ENCODE data around the gene SERPINF2.
"Not testable (repeated sequence)": the region's sequence is repeated elsewhere in the genome, so short reads cannot be mapped to it uniquely, and the experiment has no call there.

The SERPINF2 gene

GRCh38 chr17:1716912-1717695, 25.6 kb upstream of the SERPINF2 start:
- peak; percentile 99 for DNase-seq

- DNase-seq: no peak
Observed at GRCh38 chr17:1718362-1719165, 24.1 kb upstream of the SERPINF2 start.

DNA sequence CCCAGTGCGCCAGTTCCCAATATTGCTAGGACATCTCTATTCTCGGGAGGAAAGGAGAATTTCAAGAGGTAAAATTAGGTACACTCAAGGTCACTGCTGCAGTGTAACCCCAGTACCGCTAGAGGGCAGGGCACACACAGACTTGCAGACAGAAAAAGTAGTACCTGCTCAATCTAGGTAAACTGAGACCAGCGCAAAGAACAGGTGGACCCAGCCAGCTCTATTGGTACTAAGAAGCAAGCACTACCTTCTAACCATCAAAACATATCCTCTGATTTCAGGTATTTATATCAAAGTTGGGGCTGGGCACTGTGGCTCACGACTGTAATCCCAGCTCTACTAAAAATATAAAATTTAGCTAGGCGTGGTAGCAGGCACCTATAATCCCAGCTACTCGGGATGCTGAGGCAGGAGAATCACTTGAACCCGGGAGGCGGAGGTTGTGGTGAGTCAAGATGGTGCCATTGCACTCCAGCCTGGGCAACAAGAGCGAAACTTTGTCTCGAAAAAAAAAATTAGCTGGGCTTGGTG, 21.8 kb upstream of the SERPINF2 start:
- no peak for DNase-seq

GRCh38 chr17:1722022-1722421, 20.6 kb upstream of the SERPINF2 start:
- DNase-seq: not testable (repeated sequence)

DNA sequence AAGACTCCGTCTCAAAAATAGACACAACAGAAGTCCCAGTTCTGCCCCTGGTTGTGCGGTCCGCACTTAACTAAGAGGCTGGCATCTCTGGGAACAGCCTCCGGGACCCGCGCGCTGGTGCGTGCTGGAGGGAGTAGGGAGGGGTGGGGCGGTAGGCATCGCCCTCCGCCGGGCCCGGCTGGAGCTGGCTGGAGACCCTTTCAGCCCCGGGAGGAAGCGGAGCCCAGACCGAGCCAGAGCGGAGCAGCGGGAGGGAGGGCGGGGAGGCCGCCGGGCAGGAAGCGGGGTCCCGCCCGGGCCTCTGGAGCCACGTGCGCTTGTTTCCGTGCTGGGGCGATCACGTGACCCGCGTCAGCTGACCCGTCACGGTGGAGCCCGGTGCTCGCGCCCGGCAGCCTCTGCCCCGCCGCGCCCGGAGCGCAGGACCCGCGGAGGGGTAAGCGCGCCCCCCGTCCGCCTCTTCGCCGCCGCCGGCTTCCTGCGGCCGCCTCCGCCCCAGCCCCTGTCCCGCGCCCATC, 18.3 kb upstream of the SERPINF2 start, which contains the start of gene WDR81:
TSS of gene WDR81 (plus strand) at position 354 of the 518 bp plus-strand sequence. CDS start 256 bp downstream, outside the sequence.
- peak; percentile 77 for DNase-seq

DNA sequence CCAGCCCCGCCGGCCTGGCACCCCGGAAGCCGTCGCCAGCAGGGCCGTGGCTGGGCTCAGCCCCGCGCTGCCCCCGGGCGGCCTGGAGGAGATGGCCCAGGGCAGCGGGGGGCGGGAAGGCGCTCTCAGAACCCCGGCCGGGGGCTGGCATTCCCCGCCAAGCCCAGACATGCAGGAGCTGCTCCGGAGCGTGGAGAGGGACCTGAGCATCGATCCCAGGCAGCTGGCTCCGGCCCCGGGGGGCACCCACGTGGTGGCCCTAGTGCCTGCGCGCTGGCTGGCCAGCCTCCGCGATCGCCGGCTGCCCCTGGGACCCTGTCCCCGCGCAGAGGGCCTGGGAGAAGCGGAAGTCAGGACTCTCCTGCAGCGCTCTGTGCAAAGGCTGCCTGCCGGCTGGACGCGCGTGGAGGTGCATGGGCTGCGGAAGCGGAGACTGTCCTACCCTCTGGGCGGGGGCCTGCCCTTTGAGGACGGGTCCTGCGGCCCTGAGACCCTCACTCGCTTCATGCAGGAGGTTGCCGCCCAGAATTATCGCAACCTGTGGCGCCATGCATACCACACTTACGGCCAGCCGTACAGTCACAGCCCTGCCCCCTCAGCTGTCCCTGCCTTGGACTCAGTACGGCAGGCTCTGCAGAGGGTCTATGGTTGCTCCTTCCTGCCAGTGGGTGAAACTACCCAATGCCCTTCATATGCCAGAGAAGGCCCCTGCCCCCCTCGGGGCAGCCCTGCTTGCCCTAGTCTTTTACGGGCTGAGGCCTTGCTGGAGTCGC, 17.6 kb upstream of the SERPINF2 start:
- peak; percentile 31 for DNase-seq

DNA sequence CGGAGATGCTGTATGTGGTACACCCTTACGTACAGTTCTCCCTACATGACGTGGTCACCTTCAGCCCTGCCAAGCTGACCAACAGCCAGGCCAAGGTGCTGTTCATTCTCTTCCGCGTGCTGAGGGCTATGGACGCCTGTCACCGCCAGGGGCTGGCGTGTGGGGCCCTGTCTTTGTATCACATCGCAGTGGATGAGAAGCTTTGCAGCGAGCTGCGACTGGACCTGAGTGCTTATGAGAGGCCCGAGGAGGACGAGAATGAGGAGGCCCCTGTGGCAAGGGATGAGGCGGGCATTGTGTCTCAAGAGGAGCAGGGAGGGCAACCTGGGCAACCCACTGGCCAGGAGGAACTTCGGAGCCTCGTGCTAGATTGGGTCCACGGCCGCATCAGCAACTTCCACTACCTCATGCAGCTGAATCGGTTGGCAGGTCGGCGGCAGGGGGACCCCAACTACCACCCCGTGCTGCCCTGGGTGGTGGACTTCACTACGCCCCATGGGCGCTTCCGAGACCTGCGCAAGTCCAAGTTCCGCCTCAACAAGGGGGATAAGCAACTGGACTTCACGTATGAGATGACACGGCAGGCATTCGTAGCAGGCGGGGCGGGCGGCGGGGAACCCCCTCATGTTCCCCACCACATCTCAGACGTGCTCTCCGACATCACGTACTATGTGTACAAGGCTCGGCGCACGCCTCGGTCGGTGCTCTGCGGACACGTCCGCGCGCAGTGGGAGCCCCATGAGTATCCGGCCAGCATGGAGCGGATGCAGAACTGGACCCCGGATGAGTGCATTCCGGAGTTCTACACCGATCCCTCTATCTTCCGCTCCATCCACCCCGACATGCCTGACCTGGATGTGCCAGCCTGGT, 16.8 kb upstream of the SERPINF2 start:
- DNase-seq: no peak

- DNase-seq: no peak
Observed at GRCh38 chr17:1726626-1727257, 15.9 kb upstream of the SERPINF2 start.

- DNase-seq: no peak
Observed at GRCh38 chr17:1727258-1727789, 15.3 kb upstream of the SERPINF2 start.

DNA sequence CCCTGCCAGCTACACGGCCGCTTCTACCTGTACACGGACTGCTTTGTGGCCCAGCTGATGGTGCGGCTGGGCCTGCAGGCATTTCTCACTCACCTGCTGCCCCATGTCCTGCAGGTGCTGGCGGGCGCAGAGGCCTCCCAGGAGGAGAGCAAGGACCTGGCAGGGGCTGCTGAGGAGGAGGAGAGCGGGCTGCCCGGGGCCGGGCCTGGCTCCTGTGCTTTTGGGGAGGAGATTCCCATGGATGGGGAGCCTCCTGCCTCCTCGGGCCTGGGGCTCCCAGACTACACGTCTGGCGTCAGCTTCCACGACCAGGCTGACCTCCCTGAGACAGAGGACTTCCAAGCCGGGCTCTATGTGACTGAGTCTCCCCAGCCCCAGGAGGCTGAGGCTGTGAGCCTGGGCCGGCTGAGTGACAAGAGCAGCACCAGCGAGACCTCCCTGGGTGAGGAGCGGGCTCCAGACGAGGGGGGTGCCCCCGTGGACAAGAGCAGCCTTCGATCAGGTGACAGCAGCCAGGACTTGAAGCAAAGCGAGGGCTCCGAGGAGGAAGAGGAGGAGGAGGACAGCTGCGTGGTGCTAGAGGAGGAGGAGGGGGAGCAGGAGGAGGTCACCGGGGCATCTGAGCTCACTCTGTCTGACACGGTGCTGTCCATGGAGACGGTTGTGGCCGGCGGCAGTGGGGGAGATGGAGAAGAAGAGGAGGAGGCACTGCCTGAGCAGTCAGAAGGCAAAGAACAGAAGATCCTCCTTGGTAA, 14.6 kb upstream of the SERPINF2 start:
- DNase-seq: no peak

- DNase-seq: no peak
Observed at GRCh38 chr17:1729966-1730325, 12.7 kb upstream of the SERPINF2 start.

DNA sequence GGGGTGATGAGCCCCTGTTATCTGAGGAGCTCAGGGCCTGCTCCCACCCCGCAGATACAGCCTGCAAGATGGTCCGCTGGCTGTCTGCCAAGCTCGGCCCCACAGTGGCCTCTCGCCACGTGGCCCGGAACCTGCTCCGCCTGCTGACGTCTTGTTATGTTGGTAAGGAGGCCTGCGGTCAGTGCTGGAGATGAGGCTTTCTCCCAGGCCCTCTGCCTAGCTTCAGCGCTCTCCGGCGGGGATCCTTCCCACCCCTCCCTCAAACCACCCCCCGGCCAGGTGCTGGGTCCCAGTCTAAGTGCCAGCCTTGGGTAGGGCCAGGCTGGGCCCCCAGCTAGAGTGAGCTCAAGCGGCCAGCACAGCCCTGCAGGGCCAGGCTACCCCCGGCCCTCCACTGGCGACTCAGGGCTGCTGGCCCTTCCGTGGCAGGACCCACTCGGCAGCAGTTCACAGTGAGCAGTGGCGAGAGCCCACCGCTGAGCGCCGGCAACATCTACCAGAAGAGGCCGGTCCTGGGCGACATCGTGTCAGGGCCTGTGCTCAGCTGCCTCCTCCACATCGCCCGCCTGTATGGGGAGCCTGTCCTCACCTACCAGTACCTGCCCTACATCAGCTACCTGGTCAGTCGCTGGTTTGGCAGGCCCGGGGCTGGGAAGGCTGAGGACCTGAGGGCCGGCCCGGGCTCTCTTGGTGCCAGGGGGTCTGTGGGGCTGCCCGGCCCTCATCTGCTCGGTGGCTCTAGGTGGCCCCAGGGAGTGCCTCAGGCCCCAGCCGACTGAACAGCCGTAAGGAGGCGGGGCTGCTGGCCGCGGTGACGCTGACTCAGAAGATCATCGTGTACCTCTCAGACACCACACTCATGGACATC, 12.1 kb upstream of the SERPINF2 start:
- DNase-seq: no peak

- no peak for DNase-seq
Observed at GRCh38 chr17:1731194-1731506, 11.5 kb upstream of the SERPINF2 start.

GRCh38 chr17:1732241-1732832, 10.3 kb upstream of the SERPINF2 start:
- DNase-seq: no peak

DNA sequence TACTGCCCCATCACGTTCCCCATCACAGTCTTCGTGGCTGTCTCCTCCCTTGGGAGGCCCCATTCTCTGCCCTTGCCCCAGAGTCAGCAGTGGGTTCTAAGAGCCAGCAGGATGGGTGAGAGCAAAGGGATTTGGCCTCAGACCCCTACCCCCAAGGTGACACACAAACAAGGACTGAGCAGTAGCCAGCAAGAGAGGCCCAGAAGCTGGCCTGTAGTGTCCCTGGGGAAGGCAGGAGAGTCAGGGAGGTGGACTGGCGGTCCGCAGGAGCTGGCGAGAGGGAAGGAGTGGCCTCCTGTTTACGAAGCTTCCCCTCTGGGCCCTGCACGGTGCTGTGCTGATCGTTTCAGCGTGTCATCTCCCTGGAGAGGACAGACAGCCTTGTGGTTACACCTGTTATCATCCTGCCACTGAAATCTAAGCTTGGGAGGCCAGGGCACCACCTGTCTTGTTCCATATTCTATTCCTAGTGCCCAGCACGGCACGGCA, 9.8 kb upstream of the SERPINF2 start:
- DNase-seq: no peak

GRCh38 chr17:1733759-1734158, 8.9 kb upstream of the SERPINF2 start:
- no peak for DNase-seq

DNA sequence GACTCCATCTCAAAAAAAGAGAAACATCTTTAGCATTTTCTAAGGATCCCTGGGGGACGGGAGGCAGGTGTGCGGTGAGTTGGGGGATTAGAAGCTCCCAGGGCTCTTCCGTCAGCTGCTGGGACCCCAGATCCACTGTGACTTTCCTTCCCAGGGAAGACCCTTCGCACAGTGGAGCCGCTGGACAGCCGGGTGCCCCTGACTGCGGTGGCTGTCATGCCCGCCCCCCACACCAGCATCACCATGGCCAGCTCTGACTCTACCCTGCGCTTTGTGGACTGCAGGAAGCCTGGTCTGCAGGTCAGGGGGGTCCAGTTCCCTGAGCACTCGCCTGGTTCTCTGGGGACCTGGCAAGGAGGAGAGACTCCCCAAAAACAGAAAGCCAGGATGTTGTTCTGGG, 7.3 kb upstream of the SERPINF2 start:
- no peak for DNase-seq

DNA sequence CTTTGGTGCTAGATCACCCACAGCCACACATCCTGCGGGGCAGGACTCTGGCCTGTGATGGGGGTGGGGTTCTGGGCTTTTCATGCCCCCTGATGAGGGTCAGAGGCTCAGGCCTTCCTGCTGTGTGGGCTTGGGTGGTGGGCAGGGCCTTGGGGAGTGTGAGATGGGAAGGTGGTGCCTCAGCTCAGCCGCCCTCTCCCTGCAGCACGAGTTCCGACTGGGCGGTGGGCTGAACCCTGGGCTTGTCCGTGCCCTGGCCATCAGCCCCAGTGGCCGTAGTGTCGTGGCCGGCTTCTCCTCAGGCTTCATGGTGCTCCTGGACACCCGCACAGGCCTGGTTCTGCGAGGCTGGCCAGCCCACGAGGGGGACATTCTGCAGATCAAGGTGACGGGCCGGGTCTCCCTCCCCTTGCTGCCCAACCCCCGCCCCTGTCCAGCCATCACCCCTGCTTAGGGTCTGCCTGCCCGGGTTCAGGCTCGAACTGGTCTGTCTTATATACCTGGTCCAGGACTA, 6.8 kb upstream of the SERPINF2 start:
- no peak for DNase-seq
